HG03175 (cell line): ENCODE data around the gene RPTOR.

Experiments
- ATAC-seq: cut with Tn5 transposase; IDR thresholded peaks from one replicate; pipeline ENCODE4 v1.9.1; 2021; ENCODE audit warnings: mild to moderate bottlenecking, moderate library complexity; ENCODE audit not compliant: unreplicated experiment

RPTOR gene

GRCh38 chr17:80961541-80962330 is 417.1 kb downstream of the RPTOR start:
- no peak for ATAC-seq

GRCh38 chr17:80962356-80963329 is 418.0 kb downstream of the RPTOR start:
- ATAC-seq: no peak

GRCh38 chr17:80963812-80964543 is 419.3 kb downstream of the RPTOR start:
- no peak for ATAC-seq

GRCh38 chr17:80964544-80964856 is 419.9 kb downstream of the RPTOR start:
- ATAC-seq: no peak

DNA sequence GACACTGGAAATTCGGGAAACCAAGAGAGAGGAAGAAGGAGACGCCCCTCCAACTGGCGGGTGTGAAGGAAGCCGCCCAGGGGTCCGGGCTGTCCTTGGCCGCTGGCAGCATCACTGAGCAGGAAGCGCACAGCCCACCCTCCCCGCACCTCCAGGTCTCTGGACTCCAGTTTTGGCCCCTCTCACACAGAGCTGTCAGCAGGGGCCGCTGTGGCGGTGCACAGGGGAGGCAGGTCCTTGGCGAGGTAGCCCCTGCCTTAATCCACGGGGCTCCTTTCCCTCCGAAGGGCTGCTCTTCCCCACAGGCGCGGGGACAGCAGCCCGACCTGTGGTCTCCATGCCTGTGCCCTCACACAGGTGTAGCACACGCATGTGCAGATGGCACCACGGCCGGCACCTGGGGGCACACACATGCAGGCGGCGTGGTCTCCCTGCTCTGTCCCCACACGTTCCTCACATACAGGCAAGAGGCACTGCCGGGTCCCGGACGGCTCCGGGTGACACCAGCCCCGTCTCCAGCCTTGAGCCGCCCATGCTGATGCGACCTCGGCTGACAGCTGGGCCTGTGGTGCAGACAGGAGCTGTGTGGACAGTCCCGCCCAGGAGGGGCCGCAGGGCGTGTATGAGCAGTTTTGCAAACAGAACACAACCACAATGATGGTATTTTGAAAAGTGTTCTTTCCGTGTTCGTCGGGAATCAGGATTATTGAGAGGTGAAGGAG is 420.4 kb downstream of the RPTOR start:
- ATAC-seq: no peak

DNA sequence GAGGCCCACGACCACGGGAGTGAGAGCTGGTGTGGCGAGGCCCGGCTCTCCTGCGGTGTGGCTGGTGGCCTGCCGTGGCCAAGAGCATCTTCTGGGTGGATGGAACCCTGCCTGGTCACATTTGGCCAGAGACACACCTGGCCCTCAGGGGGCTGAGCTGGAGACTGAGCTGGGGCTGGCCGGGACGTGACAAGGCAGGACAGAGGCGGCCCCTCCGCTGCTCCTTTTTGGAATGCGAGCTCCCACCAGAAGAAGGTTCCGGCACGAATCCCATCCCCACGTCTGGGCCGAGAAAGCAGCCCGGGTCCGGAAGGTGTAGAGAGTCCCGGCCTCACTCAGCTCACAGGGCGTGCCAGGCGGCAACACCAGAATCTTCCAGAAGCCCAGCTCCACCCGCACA is 421.0 kb downstream of the RPTOR start:
- ATAC-seq: no peak

DNA sequence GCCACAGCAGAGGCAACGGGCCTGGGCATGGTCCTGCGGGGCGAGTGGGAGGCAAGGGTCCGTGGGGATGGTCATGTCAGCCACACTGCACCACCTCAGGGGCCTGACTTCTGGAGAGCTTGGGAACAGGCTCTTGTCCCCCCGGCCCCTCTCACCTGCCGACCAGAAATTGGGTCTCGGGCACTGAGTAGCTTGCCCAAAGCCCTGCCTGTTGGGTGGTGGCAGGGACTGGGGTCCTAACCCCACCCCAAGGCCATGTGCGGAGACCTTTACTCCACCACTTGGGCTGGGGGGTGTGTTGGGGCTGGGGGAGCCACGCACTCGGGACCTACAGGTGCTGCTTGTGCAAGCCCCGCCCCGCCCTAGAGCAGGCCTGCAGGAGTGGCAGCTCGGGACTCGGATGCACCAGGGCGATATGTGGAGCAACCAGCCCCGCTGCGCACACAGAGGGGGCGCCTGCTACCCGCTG is 422.8 kb downstream of the RPTOR start:
- ATAC-seq: no peak

- no peak for ATAC-seq
Measured at GRCh38 chr17:80968602-80969029, 424.0 kb downstream of the RPTOR start.

- ATAC-seq: no peak
Measured at GRCh38 chr17:80969030-80969673, 424.5 kb downstream of the RPTOR start.

GRCh38 chr17:80969674-80970043 is 425.0 kb downstream of the RPTOR start:
- ATAC-seq: no peak

- ATAC-seq: no peak
Measured at GRCh38 chr17:80970044-80970761, 425.6 kb downstream of the RPTOR start.

GRCh38 chr17:80970762-80971703 is 426.4 kb downstream of the RPTOR start:
- ATAC-seq: no peak

- ATAC-seq: no peak
Measured at GRCh38 chr17:80971704-80972304, 427.2 kb downstream of the RPTOR start.

- ATAC-seq: no peak
Measured at GRCh38 chr17:80976701-80977100, 432.1 kb downstream of the RPTOR start.

DNA sequence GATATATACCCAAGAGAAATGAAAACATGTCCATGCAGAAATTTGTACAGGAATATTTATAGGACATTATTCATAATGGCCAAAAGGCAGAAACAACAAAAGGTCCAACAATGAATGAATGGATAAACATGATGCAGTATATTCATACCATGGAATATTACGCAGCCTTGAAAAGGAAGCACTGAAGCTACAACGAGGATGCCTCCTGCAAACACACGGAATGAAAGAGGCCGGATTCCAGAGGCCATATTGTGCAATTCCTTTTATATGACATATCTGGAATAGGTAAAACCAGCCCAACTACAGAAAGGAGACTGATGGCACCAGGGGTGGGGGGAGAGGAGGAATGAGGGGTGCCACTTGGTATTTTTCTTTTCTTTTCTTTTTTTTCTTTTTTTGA is 432.5 kb downstream of the RPTOR start:
- ATAC-seq: no peak

- no peak for ATAC-seq
Measured at GRCh38 chr17:80978499-80979497, 434.2 kb downstream of the RPTOR start.
